ENCODE results near the gene SLC35G4. TPM values are rescaled to one million over a fixed set of nuclear protein-coding genes. Genes with fewer than 3 reads are reported as not detected.
"Not testable (repeated sequence)": the region's sequence is repeated elsewhere in the genome, so short reads cannot be mapped to it uniquely, and the experiment has no call there.

Gene SLC35G4
- total RNA-seq, 1 donor from 2014 or later = not detected

DNA sequence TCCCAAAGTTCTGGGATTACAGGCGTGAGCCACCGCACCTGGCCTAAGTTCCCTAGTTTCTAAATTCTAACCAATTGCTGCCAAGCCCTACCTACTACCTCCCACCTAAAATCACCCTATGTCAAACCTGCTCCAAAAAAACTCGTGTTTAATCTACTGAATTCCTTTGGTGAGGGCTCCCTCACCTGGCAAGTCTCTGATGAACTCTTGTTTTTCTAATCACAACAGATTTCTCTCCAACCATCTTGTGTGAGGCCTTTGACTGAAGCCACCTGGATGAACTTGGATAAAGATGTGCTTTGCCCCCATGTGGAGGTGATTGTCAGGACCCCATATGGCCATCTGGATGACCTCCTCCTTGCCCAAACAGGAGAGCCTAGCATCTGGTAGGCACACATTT, 17.4 kb upstream of the SLC35G4 start:
- Mint-ChIP-seq H3K27me3 (ENCODE audit: low read depth) (no peaks in the 10 kb centered on the region), H3K9me3 (peaks cover 13% of the 10 kb centered on the region), H3K4me3 (no peak overlapping the region), H3K36me3 (ENCODE audit: low read depth) (peaks cover 3% of the 10 kb centered on the region), H3K27ac (ENCODE audit: unreplicated experiment) (no peak overlapping the region), H3K4me1 (no peaks in the 10 kb centered on the region)
- no peak for DNase-seq (ENCODE audit: low read depth, low spot score)
- TF ChIP-seq, protein P1, sequence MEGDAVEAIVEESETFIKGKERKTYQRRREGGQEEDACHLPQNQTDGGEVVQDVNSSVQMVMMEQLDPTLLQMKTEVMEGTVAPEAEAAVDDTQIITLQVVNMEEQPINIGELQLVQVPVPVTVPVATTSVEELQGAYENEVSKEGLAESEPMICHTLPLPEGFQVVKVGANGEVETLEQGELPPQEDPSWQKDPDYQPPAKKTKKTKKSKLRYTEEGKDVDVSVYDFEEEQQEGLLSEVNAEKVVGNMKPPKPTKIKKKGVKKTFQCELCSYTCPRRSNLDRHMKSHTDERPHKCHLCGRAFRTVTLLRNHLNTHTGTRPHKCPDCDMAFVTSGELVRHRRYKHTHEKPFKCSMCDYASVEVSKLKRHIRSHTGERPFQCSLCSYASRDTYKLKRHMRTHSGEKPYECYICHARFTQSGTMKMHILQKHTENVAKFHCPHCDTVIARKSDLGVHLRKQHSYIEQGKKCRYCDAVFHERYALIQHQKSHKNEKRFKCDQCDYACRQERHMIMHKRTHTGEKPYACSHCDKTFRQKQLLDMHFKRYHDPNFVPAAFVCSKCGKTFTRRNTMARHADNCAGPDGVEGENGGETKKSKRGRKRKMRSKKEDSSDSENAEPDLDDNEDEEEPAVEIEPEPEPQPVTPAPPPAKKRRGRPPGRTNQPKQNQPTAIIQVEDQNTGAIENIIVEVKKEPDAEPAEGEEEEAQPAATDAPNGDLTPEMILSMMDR (conservative IDR thresholded peaks at IDR 0.05) = no peak

DNA sequence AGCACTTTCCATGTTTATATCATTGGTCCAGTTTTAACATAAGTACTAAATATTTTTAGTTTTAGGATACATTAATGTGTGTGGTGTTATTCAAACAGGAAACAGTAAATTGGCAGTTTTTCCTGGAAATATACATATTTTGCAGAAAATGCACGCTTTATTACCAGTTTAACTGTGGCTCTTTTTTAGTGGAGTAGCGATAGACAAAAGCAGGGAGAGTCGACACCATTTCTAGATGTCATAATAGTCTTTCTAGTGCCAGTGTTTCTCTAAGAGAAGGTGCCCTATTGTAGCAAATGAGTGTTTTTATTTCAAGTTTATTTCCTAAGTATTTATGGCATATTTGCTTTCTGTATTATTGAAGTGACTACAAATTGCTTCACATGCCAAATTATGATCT, 9.1 kb upstream of the SLC35G4 start:
- Mint-ChIP-seq H3K36me3 (ENCODE audit: low read depth) (peaks cover 3% of the 10 kb centered on the region), H3K4me1 (no peaks in the 10 kb centered on the region), H3K27ac (ENCODE audit: unreplicated experiment) (no peak overlapping the region), H3K4me3 (no peak overlapping the region), H3K27me3 (ENCODE audit: low read depth) (no peaks in the 10 kb centered on the region), H3K9me3 (peaks cover 10% of the 10 kb centered on the region)
- DNase-seq (ENCODE audit: low read depth, low spot score) = no peak
- TF ChIP-seq, protein P1 (conservative IDR thresholded peaks at IDR 0.05) = no peak

DNA sequence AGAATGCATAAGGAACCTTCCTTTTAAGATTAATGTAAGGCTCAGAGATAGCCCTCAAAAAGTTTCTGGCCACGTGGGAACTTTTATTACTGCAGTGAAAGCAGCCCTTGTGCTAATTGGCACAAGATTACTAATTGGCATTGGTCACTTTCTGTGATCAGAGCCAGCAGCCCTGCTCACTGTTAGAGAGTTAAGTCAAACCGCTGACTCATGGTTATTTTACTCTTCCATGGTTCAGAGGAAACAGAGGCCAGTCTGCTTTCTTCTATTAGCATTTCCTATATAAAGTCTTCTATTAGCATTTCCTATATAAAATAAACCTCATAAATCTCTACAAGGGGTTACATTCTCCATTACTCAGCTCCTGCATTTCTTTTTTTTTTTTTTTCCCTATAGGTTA, 1.5 kb upstream of the SLC35G4 start:
- H3K9me3 Mint-ChIP-seq = no peaks in the 10 kb centered on the region
- peaks cover 3% of the 10 kb centered on the region for H3K4me1 Mint-ChIP-seq
- no peaks in the 10 kb centered on the region for H3K36me3 Mint-ChIP-seq (ENCODE audit: low read depth)
- no peak overlapping the region for H3K4me3 Mint-ChIP-seq
- DNase-seq (ENCODE audit: low read depth, low spot score) = no peak
- H3K27ac Mint-ChIP-seq (ENCODE audit: unreplicated experiment) = peak overlapping the region; percentile 17
- TF ChIP-seq, protein P1 (conservative IDR thresholded peaks at IDR 0.05) = no peak
- no peaks in the 10 kb centered on the region for H3K27me3 Mint-ChIP-seq (ENCODE audit: low read depth)

DNA sequence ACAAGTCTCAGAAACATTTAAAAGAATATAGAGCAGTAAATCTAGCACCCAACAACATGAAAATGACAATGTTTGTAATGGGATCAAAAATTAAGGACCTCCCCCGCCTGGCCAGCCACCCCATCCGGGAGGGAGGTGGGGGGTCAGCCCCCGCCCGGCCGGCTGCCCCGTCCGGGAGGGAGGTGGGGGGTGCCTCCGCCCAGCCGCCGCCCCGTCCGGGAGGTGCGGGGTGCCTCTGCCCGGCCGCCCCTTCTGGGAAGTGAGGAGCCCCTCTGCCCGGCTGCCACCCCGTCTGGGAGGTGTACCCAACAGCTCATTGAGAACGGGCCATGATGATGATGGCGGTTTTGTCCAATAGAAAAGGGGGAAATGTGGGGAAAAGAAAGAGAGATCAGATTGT, 778 bp upstream of the SLC35G4 start:
- not testable (repeated sequence) for H3K27ac Mint-ChIP-seq (ENCODE audit: unreplicated experiment); H3K4me3 Mint-ChIP-seq; H3K4me1 Mint-ChIP-seq; H3K27me3 Mint-ChIP-seq (ENCODE audit: low read depth); H3K9me3 Mint-ChIP-seq; H3K36me3 Mint-ChIP-seq (ENCODE audit: low read depth); DNase-seq (ENCODE audit: low read depth, low spot score)

DNA sequence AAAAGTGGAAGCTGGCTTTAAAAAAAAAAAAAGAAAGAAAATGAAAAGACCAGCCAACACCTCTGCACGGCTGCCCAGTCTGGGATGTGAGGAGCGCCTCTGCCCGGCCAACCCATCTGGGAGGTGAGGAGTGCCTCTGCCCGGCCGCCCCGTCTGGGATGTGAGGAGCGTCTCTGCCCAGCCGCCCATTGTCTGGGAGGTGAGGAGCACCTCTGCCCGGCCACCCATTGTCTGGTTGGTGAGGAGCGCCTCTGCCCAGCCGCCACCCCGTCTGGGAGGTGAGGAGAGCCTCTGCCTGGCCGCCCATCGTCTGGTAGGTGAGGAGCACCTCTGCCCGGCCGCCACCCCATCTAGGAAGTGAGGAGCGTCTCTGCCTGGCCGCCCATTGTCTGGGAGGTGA, 3.7 kb downstream of the SLC35G4 start:
- not testable (repeated sequence) for H3K9me3 Mint-ChIP-seq; H3K36me3 Mint-ChIP-seq (ENCODE audit: low read depth); DNase-seq (ENCODE audit: low read depth, low spot score); H3K4me3 Mint-ChIP-seq; H3K27ac Mint-ChIP-seq (ENCODE audit: unreplicated experiment); H3K27me3 Mint-ChIP-seq (ENCODE audit: low read depth); H3K4me1 Mint-ChIP-seq

DNA sequence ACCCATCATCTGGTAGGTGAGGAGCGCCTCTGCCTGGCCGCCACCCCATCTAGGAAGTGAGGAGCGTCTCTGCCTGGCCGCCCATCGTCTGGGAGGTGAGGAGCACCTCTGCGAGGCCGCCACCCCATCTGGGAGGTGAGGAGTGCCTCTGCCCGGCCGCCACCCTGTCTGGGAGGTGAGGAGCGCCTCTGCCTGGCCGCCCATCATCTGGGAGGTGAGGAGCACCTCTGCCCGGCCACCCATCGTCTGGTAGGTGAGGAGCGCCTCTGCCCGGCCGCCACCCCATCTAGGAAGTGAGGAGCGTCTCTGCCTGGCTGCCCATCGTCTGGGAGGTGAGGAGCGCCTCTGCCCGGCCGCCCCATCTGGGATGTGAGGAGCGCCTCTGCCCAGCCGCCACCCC, 4.2 kb downstream of the SLC35G4 start:
- H3K36me3 Mint-ChIP-seq (ENCODE audit: low read depth); H3K27ac Mint-ChIP-seq (ENCODE audit: unreplicated experiment); H3K4me1 Mint-ChIP-seq; DNase-seq (ENCODE audit: low read depth, low spot score); H3K4me3 Mint-ChIP-seq; H3K9me3 Mint-ChIP-seq; H3K27me3 Mint-ChIP-seq (ENCODE audit: low read depth): not testable (repeated sequence)

DNA sequence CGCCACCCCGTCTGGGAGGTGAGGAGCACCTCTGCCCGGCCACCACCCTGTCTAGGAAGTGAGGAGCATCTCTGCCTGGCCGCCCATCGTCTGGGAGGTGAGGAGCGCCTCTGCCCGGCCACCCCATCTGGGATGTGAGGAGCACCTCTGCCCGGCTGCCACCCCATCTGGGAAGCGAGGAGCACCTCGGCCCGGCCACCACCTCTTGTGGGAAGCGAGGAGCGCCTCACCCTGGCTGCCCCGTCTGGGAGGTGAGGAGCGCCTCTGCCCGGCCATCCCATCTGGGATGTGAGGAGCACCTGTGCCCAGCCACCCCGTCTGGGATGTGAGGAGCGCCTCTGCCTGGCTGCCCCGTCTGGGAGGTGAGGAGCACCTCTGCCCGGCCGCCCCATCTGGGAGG, 4.6 kb downstream of the SLC35G4 start:
- not testable (repeated sequence) for H3K9me3 Mint-ChIP-seq; H3K4me3 Mint-ChIP-seq; DNase-seq (ENCODE audit: low read depth, low spot score); H3K27ac Mint-ChIP-seq (ENCODE audit: unreplicated experiment); H3K4me1 Mint-ChIP-seq; H3K36me3 Mint-ChIP-seq (ENCODE audit: low read depth); H3K27me3 Mint-ChIP-seq (ENCODE audit: low read depth)

DNA sequence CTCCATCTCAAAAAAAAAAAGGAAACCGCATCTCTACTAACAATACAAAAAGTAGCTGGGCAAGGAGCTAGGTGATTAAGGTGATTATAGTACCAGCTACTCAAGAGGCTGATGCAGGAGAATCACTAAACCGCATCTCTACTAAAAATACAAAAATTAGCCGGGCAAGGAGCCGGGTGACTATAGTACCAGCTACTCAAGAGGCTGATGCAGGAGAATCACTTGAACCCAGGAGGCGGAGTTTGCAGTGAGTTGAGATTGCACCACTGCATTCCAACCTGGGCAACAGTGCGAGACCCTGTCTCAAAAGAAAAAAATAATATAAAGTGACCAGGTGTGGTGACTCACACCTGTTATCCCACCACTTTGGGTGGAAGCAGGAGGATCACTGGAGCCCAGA, 5.6 kb downstream of the SLC35G4 start:
- not testable (repeated sequence) for H3K9me3 Mint-ChIP-seq; H3K36me3 Mint-ChIP-seq (ENCODE audit: low read depth)

DNA sequence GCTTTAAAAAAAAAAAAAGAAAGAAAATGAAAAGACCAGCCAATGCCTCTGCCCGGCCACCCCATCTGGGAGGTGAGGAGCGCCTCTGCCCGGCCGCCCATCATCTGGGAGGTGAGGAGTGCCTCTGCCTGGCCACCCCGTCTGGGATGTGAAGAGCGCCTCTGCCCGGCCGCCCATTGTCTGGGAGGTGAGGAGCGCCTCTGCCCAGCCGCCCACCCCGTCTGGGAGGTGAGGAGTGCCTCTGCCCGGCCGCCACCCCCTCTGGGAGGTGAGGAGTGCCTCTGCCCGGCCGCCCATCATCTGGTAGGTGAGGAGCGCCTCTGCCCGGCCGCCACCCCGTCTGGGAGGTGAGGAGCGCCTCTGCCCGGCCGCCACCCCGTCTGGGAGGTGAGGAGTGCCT, 37.9 kb downstream of the SLC35G4 start:
- not testable (repeated sequence) for H3K4me3 Mint-ChIP-seq; H3K27me3 Mint-ChIP-seq (ENCODE audit: low read depth); H3K36me3 Mint-ChIP-seq (ENCODE audit: low read depth); H3K4me1 Mint-ChIP-seq; DNase-seq (ENCODE audit: low read depth, low spot score); H3K27ac Mint-ChIP-seq (ENCODE audit: unreplicated experiment); H3K9me3 Mint-ChIP-seq

More for the DNA sequence above, 5.6 kb downstream of the SLC35G4 start:
- not testable (repeated sequence) for H3K4me3 Mint-ChIP-seq; H3K4me1 Mint-ChIP-seq; H3K27ac Mint-ChIP-seq (ENCODE audit: unreplicated experiment); DNase-seq (ENCODE audit: low read depth, low spot score); H3K27me3 Mint-ChIP-seq (ENCODE audit: low read depth)

DNA sequence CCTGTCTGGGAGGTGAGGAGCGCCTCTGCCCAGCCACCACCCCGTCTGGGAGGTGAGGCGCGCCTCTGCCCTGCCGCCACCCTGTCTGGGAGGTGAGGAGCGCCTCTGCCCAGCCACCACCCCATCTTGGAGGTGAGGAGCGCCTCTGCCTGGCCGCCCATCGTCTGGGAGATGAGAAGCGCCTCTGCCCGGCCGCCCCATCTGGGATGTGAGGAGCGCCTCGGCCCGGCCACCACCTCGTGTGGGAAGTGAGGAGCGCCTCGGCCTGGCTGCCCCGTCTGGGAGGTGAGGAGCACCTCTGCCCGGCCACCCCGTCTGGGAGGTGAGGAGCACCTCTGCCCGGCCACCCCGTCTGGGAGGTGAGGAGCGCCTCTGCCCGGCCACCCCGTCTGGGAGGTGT, 38.4 kb downstream of the SLC35G4 start:
- H3K27me3 Mint-ChIP-seq (ENCODE audit: low read depth); H3K4me1 Mint-ChIP-seq; DNase-seq (ENCODE audit: low read depth, low spot score): not testable (repeated sequence)

More for the DNA sequence above, 38.4 kb downstream of the SLC35G4 start:
- H3K36me3 Mint-ChIP-seq (ENCODE audit: low read depth); H3K9me3 Mint-ChIP-seq; H3K4me3 Mint-ChIP-seq; H3K27ac Mint-ChIP-seq (ENCODE audit: unreplicated experiment): not testable (repeated sequence)

All from neural crest cell (in vitro differentiated cells).